ENCODE results near the gene OR2Y1.
"Not testable (repeated sequence)": the region's sequence is repeated elsewhere in the genome, so short reads cannot be mapped to it uniquely, and the experiment has no call there.

OR2Y1 gene

GRCh38 chr5:180739271-180739670, 587 bp downstream of the OR2Y1 start:
- DNase-seq (ENCODE audit: low read depth), result no peak

GRCh38 chr5:180736536-180736935, 3.3 kb downstream of the OR2Y1 start:
- DNase-seq (ENCODE audit: low read depth), result no peak

- no peak for DNase-seq (ENCODE audit: low read depth)
These were observed 14.9 kb downstream of the OR2Y1 start for GRCh38 chr5:180724944-180725343.

- no peak for DNase-seq (ENCODE audit: low read depth)
These were observed 15.9 kb downstream of the OR2Y1 start for GRCh38 chr5:180723936-180724335.

- DNase-seq (ENCODE audit: low read depth), result no peak
These were observed 19.4 kb downstream of the OR2Y1 start for GRCh38 chr5:180720486-180720885.

- no peak for DNase-seq (ENCODE audit: low read depth)
These were observed 20.1 kb downstream of the OR2Y1 start for GRCh38 chr5:180719781-180720180.

GRCh38 chr5:180718810-180719453, 20.9 kb downstream of the OR2Y1 start:
- no peak for DNase-seq (ENCODE audit: low read depth)

- no peak for DNase-seq (ENCODE audit: low read depth)
These were observed 21.9 kb downstream of the OR2Y1 start for GRCh38 chr5:180717989-180718388.

GRCh38 chr5:180704362-180704761, 35.5 kb downstream of the OR2Y1 start:
- DNase-seq (ENCODE audit: low read depth), result no peak

GRCh38 chr5:180703912-180704311, 35.9 kb downstream of the OR2Y1 start:
- no peak for DNase-seq (ENCODE audit: low read depth)

- not testable (repeated sequence) for DNase-seq (ENCODE audit: low read depth)
These were observed 36.5 kb downstream of the OR2Y1 start for GRCh38 chr5:180703371-180703770.

- DNase-seq (ENCODE audit: low read depth), result not testable (repeated sequence)
These were observed 39.4 kb downstream of the OR2Y1 start for GRCh38 chr5:180700440-180700839.

- no peak for DNase-seq (ENCODE audit: low read depth)
These were observed 40.8 kb downstream of the OR2Y1 start for GRCh38 chr5:180699042-180699441.

GRCh38 chr5:180696116-180696515, 43.7 kb downstream of the OR2Y1 start:
- DNase-seq (ENCODE audit: low read depth), result no peak

GRCh38 chr5:180692429-180692828, 47.4 kb downstream of the OR2Y1 start:
- no peak for DNase-seq (ENCODE audit: low read depth)

GRCh38 chr5:180691046-180691445, 48.8 kb downstream of the OR2Y1 start:
- DNase-seq (ENCODE audit: low read depth), result no peak

- DNase-seq (ENCODE audit: low read depth), result no peak
These were observed 49.3 kb downstream of the OR2Y1 start for GRCh38 chr5:180690562-180690961.

- DNase-seq (ENCODE audit: low read depth), result no peak
These were observed 50.1 kb downstream of the OR2Y1 start for GRCh38 chr5:180689775-180690174.

All from stimulated activated CD8-positive, alpha-beta memory T cell treated with anti-CD3 and anti-CD28 coated beads, Interleukin-7, amount 100 ng/mL, for 24 hours (primary cell).